GM19395 (cell line): ENCODE measurements around the gene OSBPL5.
"Not testable (repeated sequence)": the region's sequence is repeated elsewhere in the genome, so short reads cannot be mapped to it uniquely, and the experiment has no call there.

Experiments used
- ATAC-seq: cut with Tn5 transposase; IDR thresholded peaks from one replicate; pipeline ENCODE4 v1.9.1; 2021; ENCODE audit warnings: mild to moderate bottlenecking, moderate library complexity; ENCODE audit not compliant: unreplicated experiment

The OSBPL5 gene

GRCh38 chr11:3123761-3124733 is 41.1 kb downstream of the OSBPL5 start:
- ATAC-seq, result no peak

- no peak for ATAC-seq
Observed at GRCh38 chr11:3123305-3123704, 41.8 kb downstream of the OSBPL5 start.

GRCh38 chr11:3122775-3123201 is 42.3 kb downstream of the OSBPL5 start:
- no peak for ATAC-seq

GRCh38 chr11:3121931-3122774 is 43.0 kb downstream of the OSBPL5 start:
- ATAC-seq, result no peak

- ATAC-seq, result no peak
Observed at GRCh38 chr11:3121416-3121815, 43.7 kb downstream of the OSBPL5 start.

GRCh38 chr11:3120071-3120792 is 44.9 kb downstream of the OSBPL5 start:
- ATAC-seq, result no peak

- ATAC-seq, result no peak
Observed at GRCh38 chr11:3119141-3119821, 45.8 kb downstream of the OSBPL5 start.

- ATAC-seq, result no peak
Observed at GRCh38 chr11:3115321-3115720, 49.8 kb downstream of the OSBPL5 start.

- ATAC-seq, result not testable (repeated sequence)
Observed at GRCh38 chr11:3113661-3114060, 51.4 kb downstream of the OSBPL5 start.

GRCh38 chr11:3111919-3112690 is 53.0 kb downstream of the OSBPL5 start:
- no peak for ATAC-seq

GRCh38 chr11:3111466-3111865 is 53.6 kb downstream of the OSBPL5 start:
- no peak for ATAC-seq

- no peak for ATAC-seq
Observed at GRCh38 chr11:3109921-3110706, 55.0 kb downstream of the OSBPL5 start.

GRCh38 chr11:3109434-3109833 is 55.7 kb downstream of the OSBPL5 start:
- ATAC-seq, result no peak

- no peak for ATAC-seq
Observed at GRCh38 chr11:3108183-3108721, 56.9 kb downstream of the OSBPL5 start.

GRCh38 chr11:3107608-3108182 is 57.4 kb downstream of the OSBPL5 start:
- no peak for ATAC-seq

GRCh38 chr11:3106736-3107524 is 58.2 kb downstream of the OSBPL5 start:
- ATAC-seq, result no peak
